ENCODE results near the gene RNF149. TPM values are rescaled to one million over a fixed set of nuclear protein-coding genes. Genes with fewer than 3 reads are reported as not detected.

RNF149 gene
- total RNA-seq, 1 donor from 2014 or later: 27.4 TPM

DNA sequence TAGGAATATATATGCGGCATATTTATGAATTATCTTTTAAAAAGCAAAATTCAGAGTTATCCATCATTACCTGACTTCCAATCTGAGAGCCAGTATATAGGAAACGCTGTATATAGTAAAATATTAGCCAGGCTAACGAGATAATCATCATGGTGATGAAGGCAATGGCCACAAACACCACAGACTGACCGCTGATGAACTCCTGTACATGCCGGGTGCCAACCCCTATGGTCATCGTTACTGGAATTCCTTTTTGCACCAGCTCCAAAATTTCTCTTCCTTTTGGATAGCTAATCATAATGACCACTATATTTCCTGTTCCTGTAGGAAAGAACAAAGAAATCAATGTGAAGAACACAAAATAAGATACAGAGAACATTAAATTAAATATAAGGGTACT lies 13.6 kb downstream of the RNF149 start:
- Mint-ChIP-seq H3K9me3 (no peaks in the 10 kb centered on the region), H3K27ac (ENCODE audit: unreplicated experiment) (no peak overlapping the region), H3K4me1 (no peaks in the 10 kb centered on the region), H3K4me3 (no peak overlapping the region), H3K27me3 (ENCODE audit: low read depth) (no peaks in the 10 kb centered on the region), H3K36me3 (ENCODE audit: low read depth) (no peaks in the 10 kb centered on the region)
- TF ChIP-seq, protein P1, sequence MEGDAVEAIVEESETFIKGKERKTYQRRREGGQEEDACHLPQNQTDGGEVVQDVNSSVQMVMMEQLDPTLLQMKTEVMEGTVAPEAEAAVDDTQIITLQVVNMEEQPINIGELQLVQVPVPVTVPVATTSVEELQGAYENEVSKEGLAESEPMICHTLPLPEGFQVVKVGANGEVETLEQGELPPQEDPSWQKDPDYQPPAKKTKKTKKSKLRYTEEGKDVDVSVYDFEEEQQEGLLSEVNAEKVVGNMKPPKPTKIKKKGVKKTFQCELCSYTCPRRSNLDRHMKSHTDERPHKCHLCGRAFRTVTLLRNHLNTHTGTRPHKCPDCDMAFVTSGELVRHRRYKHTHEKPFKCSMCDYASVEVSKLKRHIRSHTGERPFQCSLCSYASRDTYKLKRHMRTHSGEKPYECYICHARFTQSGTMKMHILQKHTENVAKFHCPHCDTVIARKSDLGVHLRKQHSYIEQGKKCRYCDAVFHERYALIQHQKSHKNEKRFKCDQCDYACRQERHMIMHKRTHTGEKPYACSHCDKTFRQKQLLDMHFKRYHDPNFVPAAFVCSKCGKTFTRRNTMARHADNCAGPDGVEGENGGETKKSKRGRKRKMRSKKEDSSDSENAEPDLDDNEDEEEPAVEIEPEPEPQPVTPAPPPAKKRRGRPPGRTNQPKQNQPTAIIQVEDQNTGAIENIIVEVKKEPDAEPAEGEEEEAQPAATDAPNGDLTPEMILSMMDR (conservative IDR thresholded peaks at IDR 0.05): no peak
- DNase-seq (ENCODE audit: low read depth, low spot score): no peak

DNA sequence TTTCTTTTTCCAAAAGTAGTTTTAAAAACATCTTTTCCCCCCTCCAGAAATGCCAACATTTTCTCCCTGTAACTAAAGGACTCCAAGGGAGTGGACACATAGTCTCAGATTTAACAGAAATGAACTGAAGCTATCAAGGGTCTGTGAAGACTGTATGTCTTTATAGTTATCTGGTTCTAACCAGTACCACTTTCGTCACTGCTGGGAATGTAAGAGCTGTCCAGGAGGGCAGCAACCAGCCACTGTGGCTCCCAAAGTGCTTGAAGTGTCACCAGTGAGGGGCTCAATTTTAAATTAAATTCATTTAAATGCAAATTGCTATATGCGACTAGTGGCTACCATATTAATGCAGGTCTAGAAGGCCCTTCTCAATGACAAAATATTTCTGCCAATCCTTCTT lies 15.0 kb downstream of the RNF149 start:
- Mint-ChIP-seq H3K4me1 (no peaks in the 10 kb centered on the region), H3K36me3 (ENCODE audit: low read depth) (no peaks in the 10 kb centered on the region), H3K27me3 (ENCODE audit: low read depth) (no peaks in the 10 kb centered on the region), H3K4me3 (no peak overlapping the region), H3K9me3 (no peaks in the 10 kb centered on the region), H3K27ac (ENCODE audit: unreplicated experiment) (no peak overlapping the region)
- TF ChIP-seq, protein P1 (conservative IDR thresholded peaks at IDR 0.05): no peak
- DNase-seq (ENCODE audit: low read depth, low spot score): no peak

DNA sequence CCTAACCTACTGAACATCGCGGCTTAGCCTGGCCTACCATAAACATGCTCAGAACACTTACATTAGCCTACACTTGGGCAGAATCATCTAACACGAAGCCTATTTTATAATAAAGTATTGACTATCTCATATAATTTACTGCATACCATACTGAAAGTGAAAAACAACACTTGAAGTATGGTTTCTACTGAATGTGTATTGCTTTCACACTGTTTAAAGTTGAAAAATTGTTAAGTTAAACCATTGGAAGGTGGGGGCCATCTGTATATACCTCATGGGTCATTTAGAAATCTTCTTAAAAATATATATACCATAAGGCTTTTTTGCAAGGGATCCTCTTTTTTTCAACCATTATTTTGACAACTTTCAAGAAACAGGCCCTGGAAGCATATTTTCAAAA lies 16.5 kb downstream of the RNF149 start:
- no peaks in the 10 kb centered on the region for H3K27me3 Mint-ChIP-seq (ENCODE audit: low read depth)
- H3K9me3 Mint-ChIP-seq: no peaks in the 10 kb centered on the region
- DNase-seq (ENCODE audit: low read depth, low spot score): no peak
- TF ChIP-seq, protein P1 (conservative IDR thresholded peaks at IDR 0.05): no peak
- no peaks in the 10 kb centered on the region for H3K36me3 Mint-ChIP-seq (ENCODE audit: low read depth)
- no peak overlapping the region for H3K27ac Mint-ChIP-seq (ENCODE audit: unreplicated experiment)
- no peak overlapping the region for H3K4me3 Mint-ChIP-seq
- H3K4me1 Mint-ChIP-seq: no peaks in the 10 kb centered on the region

DNA sequence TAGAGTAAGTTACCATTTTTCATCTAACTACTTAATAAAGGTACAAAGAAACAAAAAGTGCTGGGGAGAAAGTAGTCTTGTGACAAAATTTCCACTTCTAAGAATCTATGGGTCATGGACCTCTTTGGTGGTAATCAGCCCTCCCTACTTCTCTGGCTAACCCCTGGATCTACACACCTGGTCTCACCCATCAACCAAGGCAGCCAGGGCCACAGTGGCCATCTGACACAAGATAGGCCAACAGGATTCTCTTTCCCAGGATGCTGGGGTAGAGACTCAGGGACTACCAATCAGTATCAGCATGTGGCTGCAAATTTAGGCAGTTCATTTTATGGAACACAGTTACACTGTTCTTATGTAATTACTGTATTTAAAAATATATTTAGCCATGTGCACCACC lies 17.8 kb downstream of the RNF149 start:
- Mint-ChIP-seq H3K36me3 (ENCODE audit: low read depth) (no peaks in the 10 kb centered on the region), H3K9me3 (no peaks in the 10 kb centered on the region), H3K27me3 (ENCODE audit: low read depth) (no peaks in the 10 kb centered on the region)

DNA sequence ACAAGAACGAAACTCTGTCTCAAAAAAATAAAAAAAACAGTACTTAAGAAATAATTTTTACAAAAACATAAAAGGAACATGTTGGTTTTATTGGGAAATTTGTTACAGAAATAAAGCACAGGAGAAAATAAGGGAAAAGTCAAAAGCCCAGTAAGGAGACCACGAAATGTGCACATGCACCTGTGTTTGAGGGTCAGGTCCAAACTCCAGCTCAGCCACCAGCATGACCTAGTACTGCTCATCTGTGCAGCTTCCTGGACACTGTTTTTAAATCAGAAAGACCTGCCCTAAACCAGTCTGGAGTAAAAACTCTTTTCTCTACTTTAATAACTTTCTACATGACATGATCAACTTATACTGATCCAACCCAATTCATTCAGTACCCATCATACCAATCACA lies 21.2 kb downstream of the RNF149 start:
- TF ChIP-seq, protein P1 (conservative IDR thresholded peaks at IDR 0.05): no peak
- Mint-ChIP-seq H3K4me1 (no peaks in the 10 kb centered on the region), H3K4me3 (no peak overlapping the region), H3K9me3 (no peaks in the 10 kb centered on the region), H3K27ac (ENCODE audit: unreplicated experiment) (no peak overlapping the region), H3K36me3 (ENCODE audit: low read depth) (no peaks in the 10 kb centered on the region), H3K27me3 (ENCODE audit: low read depth) (no peaks in the 10 kb centered on the region)
- DNase-seq (ENCODE audit: low read depth, low spot score): no peak

More for the DNA sequence above, 17.8 kb downstream of the RNF149 start:
- H3K4me1 Mint-ChIP-seq: no peaks in the 10 kb centered on the region
- TF ChIP-seq, protein P1 (conservative IDR thresholded peaks at IDR 0.05): no peak
- no peak overlapping the region for H3K27ac Mint-ChIP-seq (ENCODE audit: unreplicated experiment)
- no peak for DNase-seq (ENCODE audit: low read depth, low spot score)
- no peak overlapping the region for H3K4me3 Mint-ChIP-seq

DNA sequence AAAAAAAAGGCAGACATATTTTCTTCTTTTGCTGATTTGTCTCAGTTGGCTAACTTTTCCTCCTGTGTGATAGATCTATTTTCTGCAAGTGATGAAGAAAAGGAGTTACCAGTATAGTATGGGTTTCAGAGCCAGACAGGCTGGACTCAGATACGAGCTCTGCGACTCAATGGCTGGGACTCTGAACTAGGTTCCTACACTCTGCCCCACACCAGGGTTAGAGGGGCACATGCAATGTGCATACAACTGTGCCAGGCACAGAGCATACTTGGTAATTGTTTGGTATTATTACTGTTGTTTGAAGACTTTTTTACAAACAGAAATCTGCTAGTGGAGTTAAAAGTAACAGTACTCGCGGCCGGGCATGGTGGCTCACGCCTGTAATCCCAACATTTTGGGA lies 21.8 kb downstream of the RNF149 start:
- no peaks in the 10 kb centered on the region for H3K27me3 Mint-ChIP-seq (ENCODE audit: low read depth)
- no peak for DNase-seq (ENCODE audit: low read depth, low spot score)
- H3K27ac Mint-ChIP-seq (ENCODE audit: unreplicated experiment): no peak overlapping the region
- no peaks in the 10 kb centered on the region for H3K4me1 Mint-ChIP-seq
- no peaks in the 10 kb centered on the region for H3K9me3 Mint-ChIP-seq
- peaks cover 5% of the 10 kb centered on the region for H3K36me3 Mint-ChIP-seq (ENCODE audit: low read depth)
- TF ChIP-seq, protein P1 (conservative IDR thresholded peaks at IDR 0.05): no peak
- H3K4me3 Mint-ChIP-seq: no peak overlapping the region
